NB4 (cell line): ENCODE measurements around the gene UNC5C.

Source experiments
- CTCF ChIP-seq: IDR thresholded peaks from one replicate; pipeline ENCODE4 v1.5.1; 2012; ENCODE audit warnings: low read depth, low read length
- MAX ChIP-seq: IDR thresholded peaks from 2 replicates; pipeline ENCODE4 v1.6.1; 2011; ENCODE audit warnings: low read depth, low read length

GRCh38 chr4:95157596-95157995, 391.2 kb downstream of the UNC5C start:
- TF ChIP-seq CTCF (no peak), MAX (no peak)
